ENCODE data around the gene CHCHD6. TPM values are rescaled to one million over a fixed set of nuclear protein-coding genes. Genes with fewer than 3 reads are reported as not detected.

CHCHD6 gene
- polyA plus RNA-seq, 1 donor from 2014 or later: 102 TPM

DNA sequence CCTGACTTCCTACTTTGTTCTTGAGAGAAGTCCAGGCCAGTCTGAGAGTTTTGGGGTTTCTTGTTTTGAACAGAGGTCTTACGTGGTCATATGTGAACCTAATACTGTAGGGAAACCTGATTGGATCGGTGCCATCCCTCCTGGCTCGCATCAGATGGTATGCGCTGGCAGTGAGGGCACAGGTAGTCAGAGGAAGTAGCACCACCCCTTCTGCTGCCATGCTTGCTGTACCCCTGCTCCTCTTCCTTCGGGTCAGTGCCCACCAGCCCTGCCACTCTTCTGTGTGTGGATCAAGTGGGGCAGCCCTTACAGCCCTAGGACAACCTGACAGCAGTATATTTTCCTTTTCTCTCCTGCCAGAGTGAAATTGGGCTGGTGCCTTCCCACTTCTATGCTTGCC, 39.7 kb downstream of the CHCHD6 start:
- Histone ChIP-seq H3K9ac (ENCODE audit: low read length) (no peak overlapping the region), H3K4me3 (ENCODE audit: low read length) (no peak overlapping the region), H3F3A (ENCODE audit: insufficient read depth, low read length, poor library complexity, severe bottlenecking) (no peaks in the 10 kb centered on the region), H3K9me2 (ENCODE audit: insufficient read depth, low read length) (no peaks in the 10 kb centered on the region), H3K36me3 (ENCODE audit: insufficient read depth, low read length) (no peaks in the 10 kb centered on the region), H2AFZ (ENCODE audit: low read depth, low read length) (no peak overlapping the region), H4K20me1 (ENCODE audit: insufficient read depth) (no peaks in the 10 kb centered on the region), H3K9me3 (ENCODE audit: low read length) (no peaks in the 10 kb centered on the region), H3K79me2 (replicated peaks; ENCODE audit: insufficient read depth, low read length) (no peaks in the 10 kb centered on the region), H3K27me3 (ENCODE audit: insufficient read depth, low read depth, low read length) (no peaks in the 10 kb centered on the region), H3K27ac (ENCODE audit: low read length) (no peak overlapping the region), H3K4me2 (ENCODE audit: low read length) (no peak overlapping the region)
- no peak for TF ChIP-seq MXI1 (conservative IDR thresholded peaks at IDR 0.05; ENCODE audit: poor library complexity, severe bottlenecking)
- TF ChIP-seq POLR2AphosphoS5 (IDR thresholded peaks at IDR 0.05): no peak
- TF ChIP-seq, protein P1, sequence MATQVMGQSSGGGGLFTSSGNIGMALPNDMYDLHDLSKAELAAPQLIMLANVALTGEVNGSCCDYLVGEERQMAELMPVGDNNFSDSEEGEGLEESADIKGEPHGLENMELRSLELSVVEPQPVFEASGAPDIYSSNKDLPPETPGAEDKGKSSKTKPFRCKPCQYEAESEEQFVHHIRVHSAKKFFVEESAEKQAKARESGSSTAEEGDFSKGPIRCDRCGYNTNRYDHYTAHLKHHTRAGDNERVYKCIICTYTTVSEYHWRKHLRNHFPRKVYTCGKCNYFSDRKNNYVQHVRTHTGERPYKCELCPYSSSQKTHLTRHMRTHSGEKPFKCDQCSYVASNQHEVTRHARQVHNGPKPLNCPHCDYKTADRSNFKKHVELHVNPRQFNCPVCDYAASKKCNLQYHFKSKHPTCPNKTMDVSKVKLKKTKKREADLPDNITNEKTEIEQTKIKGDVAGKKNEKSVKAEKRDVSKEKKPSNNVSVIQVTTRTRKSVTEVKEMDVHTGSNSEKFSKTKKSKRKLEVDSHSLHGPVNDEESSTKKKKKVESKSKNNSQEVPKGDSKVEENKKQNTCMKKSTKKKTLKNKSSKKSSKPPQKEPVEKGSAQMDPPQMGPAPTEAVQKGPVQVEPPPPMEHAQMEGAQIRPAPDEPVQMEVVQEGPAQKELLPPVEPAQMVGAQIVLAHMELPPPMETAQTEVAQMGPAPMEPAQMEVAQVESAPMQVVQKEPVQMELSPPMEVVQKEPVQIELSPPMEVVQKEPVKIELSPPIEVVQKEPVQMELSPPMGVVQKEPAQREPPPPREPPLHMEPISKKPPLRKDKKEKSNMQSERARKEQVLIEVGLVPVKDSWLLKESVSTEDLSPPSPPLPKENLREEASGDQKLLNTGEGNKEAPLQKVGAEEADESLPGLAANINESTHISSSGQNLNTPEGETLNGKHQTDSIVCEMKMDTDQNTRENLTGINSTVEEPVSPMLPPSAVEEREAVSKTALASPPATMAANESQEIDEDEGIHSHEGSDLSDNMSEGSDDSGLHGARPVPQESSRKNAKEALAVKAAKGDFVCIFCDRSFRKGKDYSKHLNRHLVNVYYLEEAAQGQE (IDR thresholded peaks at IDR 0.05; ENCODE audit: borderline replicate concordance): no peak
- TF ChIP-seq TAF1 (IDR thresholded peaks at IDR 0.05; ENCODE audit: low read depth): no peak
- TF ChIP-seq EZH2 (IDR thresholded peaks at IDR 0.05; ENCODE audit: borderline replicate concordance, insufficient read depth, low read length, poor library complexity, severe bottlenecking): no peak
- TF ChIP-seq RAD21 (conservative IDR thresholded peaks at IDR 0.05): no peak
- TF ChIP-seq, protein P2, sequence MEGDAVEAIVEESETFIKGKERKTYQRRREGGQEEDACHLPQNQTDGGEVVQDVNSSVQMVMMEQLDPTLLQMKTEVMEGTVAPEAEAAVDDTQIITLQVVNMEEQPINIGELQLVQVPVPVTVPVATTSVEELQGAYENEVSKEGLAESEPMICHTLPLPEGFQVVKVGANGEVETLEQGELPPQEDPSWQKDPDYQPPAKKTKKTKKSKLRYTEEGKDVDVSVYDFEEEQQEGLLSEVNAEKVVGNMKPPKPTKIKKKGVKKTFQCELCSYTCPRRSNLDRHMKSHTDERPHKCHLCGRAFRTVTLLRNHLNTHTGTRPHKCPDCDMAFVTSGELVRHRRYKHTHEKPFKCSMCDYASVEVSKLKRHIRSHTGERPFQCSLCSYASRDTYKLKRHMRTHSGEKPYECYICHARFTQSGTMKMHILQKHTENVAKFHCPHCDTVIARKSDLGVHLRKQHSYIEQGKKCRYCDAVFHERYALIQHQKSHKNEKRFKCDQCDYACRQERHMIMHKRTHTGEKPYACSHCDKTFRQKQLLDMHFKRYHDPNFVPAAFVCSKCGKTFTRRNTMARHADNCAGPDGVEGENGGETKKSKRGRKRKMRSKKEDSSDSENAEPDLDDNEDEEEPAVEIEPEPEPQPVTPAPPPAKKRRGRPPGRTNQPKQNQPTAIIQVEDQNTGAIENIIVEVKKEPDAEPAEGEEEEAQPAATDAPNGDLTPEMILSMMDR (IDR thresholded peaks at IDR 0.05; ENCODE audit: poor library complexity, severe bottlenecking): no peak
- TF ChIP-seq EP300 (conservative IDR thresholded peaks at IDR 0.05; ENCODE audit: poor library complexity, severe bottlenecking): no peak
- no peak for TF ChIP-seq SMC3 (conservative IDR thresholded peaks at IDR 0.05; ENCODE audit: poor library complexity)

DNA sequence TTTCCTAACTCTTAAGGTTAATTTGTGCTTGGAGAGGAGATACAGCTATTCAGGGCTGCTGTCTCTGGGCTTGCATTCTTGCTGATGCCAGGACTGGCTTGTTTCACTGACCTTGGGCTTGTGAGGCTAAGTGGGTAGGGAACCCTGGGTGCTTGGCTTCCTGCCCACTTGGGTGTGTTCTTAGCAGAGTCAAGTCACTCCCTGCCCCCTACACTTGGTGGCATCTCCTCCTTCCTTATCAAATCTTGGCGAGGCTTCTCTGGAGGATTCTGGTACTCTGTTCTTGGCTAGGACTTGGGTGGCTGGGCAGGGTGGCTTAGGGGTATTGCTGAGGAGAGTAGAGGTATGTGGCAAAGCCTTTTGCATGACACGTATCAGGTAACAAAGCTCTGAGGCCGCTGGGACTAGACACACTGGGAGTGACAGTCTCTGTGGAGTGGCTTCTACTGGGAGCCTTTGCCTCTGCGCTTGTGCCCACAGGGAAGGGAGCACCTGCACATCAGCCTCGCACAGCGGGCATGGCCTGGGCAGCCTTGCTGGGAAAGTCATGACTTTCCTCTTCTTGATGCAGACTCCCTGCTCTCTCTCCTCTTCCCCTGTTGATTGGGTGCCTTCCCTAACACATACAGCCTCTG, 41.8 kb downstream of the CHCHD6 start:
- Histone ChIP-seq H2AFZ (ENCODE audit: low read depth, low read length) (no peak overlapping the region), H3K4me2 (ENCODE audit: low read length) (no peak overlapping the region), H3K9me2 (ENCODE audit: insufficient read depth, low read length) (no peaks in the 10 kb centered on the region), H4K20me1 (ENCODE audit: insufficient read depth) (no peaks in the 10 kb centered on the region), H3K36me3 (ENCODE audit: insufficient read depth, low read length) (no peaks in the 10 kb centered on the region), H3K9me3 (ENCODE audit: low read length) (no peaks in the 10 kb centered on the region), H3K9ac (ENCODE audit: low read length) (no peak overlapping the region), H3F3A (ENCODE audit: insufficient read depth, low read length, poor library complexity, severe bottlenecking) (no peaks in the 10 kb centered on the region), H3K27me3 (ENCODE audit: insufficient read depth, low read depth, low read length) (no peaks in the 10 kb centered on the region), H3K4me3 (ENCODE audit: low read length) (no peak overlapping the region), H3K79me2 (replicated peaks; ENCODE audit: insufficient read depth, low read length) (no peaks in the 10 kb centered on the region), H3K27ac (ENCODE audit: low read length) (no peak overlapping the region)
- TF ChIP-seq POLR2AphosphoS5 (IDR thresholded peaks at IDR 0.05) (no peak), EP300 (conservative IDR thresholded peaks at IDR 0.05; ENCODE audit: poor library complexity, severe bottlenecking) (no peak), EZH2 (IDR thresholded peaks at IDR 0.05; ENCODE audit: borderline replicate concordance, insufficient read depth, low read length, poor library complexity, severe bottlenecking) (no peak), SMC3 (conservative IDR thresholded peaks at IDR 0.05; ENCODE audit: poor library complexity) (no peak), MXI1 (conservative IDR thresholded peaks at IDR 0.05; ENCODE audit: poor library complexity, severe bottlenecking) (no peak), TAF1 (IDR thresholded peaks at IDR 0.05; ENCODE audit: low read depth) (no peak), RAD21 (conservative IDR thresholded peaks at IDR 0.05) (no peak)
- TF ChIP-seq, protein P1 (IDR thresholded peaks at IDR 0.05; ENCODE audit: borderline replicate concordance): no peak
- TF ChIP-seq, protein P2 (IDR thresholded peaks at IDR 0.05; ENCODE audit: poor library complexity, severe bottlenecking): no peak

Data from neural cell (in vitro differentiated cells).